ENCODE measurements around the gene MED13L. TPM values are rescaled to one million over a fixed set of nuclear protein-coding genes. Genes with fewer than 3 reads are reported as not detected.

MED13L gene
- total and polyA plus RNA-seq, 2 of the 4 experiments (the other 2 are of a cell fraction) = 17.9 to 49.1 TPM

DNA sequence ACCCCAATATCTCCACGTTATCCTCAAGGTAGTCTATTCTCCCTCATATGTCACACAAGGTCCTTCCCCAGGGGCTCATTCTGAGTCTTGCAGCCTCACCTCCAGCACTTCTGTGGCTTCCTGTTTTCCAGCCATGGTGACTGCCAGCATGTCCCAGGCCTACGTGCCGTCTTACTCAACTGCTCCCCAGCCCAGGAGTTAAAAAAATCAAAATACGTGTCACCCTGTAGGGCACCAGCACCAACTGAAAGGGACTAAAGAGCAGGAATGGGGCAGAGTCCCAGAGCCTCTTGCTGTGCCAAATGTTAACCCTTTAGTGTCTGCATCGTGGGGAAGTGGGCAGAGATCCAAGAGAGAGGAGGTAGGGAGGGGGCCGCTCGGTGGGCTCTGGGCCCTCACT is 37.0 kb upstream of the MED13L start:
- H3K14ac ChIP-seq (replicated peaks; ENCODE audit: low read depth, low read length) = no peak overlapping the region
- ChIA-PET POLR2A (ENCODE audit: unreplicated experiment) (no interaction called here), CTCF (no interaction called here)
- no peak overlapping the region for H2BK20ac ChIP-seq (ENCODE audit: low read depth, low read length)
- H4K91ac ChIP-seq (ENCODE audit: insufficient read depth, low read depth, low read length) = no peak overlapping the region
- TF ChIP-seq MAFK (IDR thresholded peaks at IDR 0.05; ENCODE audit: low read depth, low read length) = no peak
- TF ChIP-seq RFX5 (IDR thresholded peaks at IDR 0.05; ENCODE audit: low read depth, low read length) = no peak
- no peak for TF ChIP-seq FOS (IDR thresholded peaks at IDR 0.05; ENCODE audit: low read depth, low read length)
- TF ChIP-seq POLR2A (IDR thresholded peaks at IDR 0.05; ENCODE audit: low read depth, low read length) = no peak
- no peak for TF ChIP-seq RAD21 (IDR thresholded peaks at IDR 0.05; ENCODE audit: low read length)
- TF ChIP-seq, protein P1, sequence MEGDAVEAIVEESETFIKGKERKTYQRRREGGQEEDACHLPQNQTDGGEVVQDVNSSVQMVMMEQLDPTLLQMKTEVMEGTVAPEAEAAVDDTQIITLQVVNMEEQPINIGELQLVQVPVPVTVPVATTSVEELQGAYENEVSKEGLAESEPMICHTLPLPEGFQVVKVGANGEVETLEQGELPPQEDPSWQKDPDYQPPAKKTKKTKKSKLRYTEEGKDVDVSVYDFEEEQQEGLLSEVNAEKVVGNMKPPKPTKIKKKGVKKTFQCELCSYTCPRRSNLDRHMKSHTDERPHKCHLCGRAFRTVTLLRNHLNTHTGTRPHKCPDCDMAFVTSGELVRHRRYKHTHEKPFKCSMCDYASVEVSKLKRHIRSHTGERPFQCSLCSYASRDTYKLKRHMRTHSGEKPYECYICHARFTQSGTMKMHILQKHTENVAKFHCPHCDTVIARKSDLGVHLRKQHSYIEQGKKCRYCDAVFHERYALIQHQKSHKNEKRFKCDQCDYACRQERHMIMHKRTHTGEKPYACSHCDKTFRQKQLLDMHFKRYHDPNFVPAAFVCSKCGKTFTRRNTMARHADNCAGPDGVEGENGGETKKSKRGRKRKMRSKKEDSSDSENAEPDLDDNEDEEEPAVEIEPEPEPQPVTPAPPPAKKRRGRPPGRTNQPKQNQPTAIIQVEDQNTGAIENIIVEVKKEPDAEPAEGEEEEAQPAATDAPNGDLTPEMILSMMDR (conservative IDR thresholded peaks at IDR 0.05; ENCODE audit: low read depth, low read length) = no peak
- TF ChIP-seq, protein P2, sequence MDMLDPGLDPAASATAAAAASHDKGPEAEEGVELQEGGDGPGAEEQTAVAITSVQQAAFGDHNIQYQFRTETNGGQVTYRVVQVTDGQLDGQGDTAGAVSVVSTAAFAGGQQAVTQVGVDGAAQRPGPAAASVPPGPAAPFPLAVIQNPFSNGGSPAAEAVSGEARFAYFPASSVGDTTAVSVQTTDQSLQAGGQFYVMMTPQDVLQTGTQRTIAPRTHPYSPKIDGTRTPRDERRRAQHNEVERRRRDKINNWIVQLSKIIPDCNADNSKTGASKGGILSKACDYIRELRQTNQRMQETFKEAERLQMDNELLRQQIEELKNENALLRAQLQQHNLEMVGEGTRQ (IDR thresholded peaks at IDR 0.05; ENCODE audit: low read depth, low read length) = no peak
- no peak for TF ChIP-seq CHD1 (IDR thresholded peaks at IDR 0.05; ENCODE audit: low read depth, low read length)
- TF ChIP-seq NFE2L2 (IDR thresholded peaks at IDR 0.05; ENCODE audit: low read depth, low read length) = no peak
- TF ChIP-seq SMC3 (IDR thresholded peaks at IDR 0.05; ENCODE audit: low read depth, low read length) = no peak
- TF ChIP-seq MXI1 (IDR thresholded peaks at IDR 0.05; ENCODE audit: borderline replicate concordance, low read depth, low read length) = no peak
- TF ChIP-seq RCOR1 (IDR thresholded peaks at IDR 0.05; ENCODE audit: insufficient replicate concordance, low read length) = no peak
- TF ChIP-seq MAZ (IDR thresholded peaks at IDR 0.05; ENCODE audit: borderline replicate concordance, low read depth, low read length) = no peak
- no peaks in the 10 kb centered on the region for H3K27me3 ChIP-seq (ENCODE audit: control insufficient read depth, insufficient read depth, low read length)
- no peak overlapping the region for H2AK5ac ChIP-seq (ENCODE audit: low read depth, low read length)
- no peak overlapping the region for H2BK5ac ChIP-seq (ENCODE audit: low read depth, low read length, poor library complexity, severe bottlenecking)
- H3K4me2 ChIP-seq (ENCODE audit: low read depth, low read length) = no peak overlapping the region
- no peak overlapping the region for H4K5ac ChIP-seq (ENCODE audit: low read depth, low read length)
- no peak overlapping the region for H3K4ac ChIP-seq (ENCODE audit: low read depth, low read length)
- no peak overlapping the region for H2AFZ ChIP-seq (replicated peaks; ENCODE audit: low read length, poor library complexity)
- peaks cover 0 to 3% of the 10 kb centered on the region in 2 experiments; a peak in 1 of 4 replicates for H3K79me1 ChIP-seq (ENCODE audit: low read depth in 1 of 2, low read length in 2 of 2)
- no peak overlapping the region for H3K4me3 ChIP-seq (ENCODE audit: insufficient read depth, low read depth, low read length)
- peaks cover 12% of the 10 kb centered on the region for H3K4me1 ChIP-seq (ENCODE audit: control insufficient read depth, insufficient read depth, low read length)
- dilution Hi-C loops (cut with HindIII; ENCODE audit: low sequenced_read_pairs, unreplicated experiment) (no loop called here), in situ Hi-C loops (cut with MboI; ENCODE audit: low sequenced_read_pairs) (no loop called here), intact Hi-C loops (cut with micrococcal nuclease) (no loop called here)
- H3K56ac ChIP-seq (ENCODE audit: extremely low read depth, insufficient read depth, low read length) = no peak overlapping the region
- H3K9me1 ChIP-seq (ENCODE audit: insufficient read depth, low read length) = peaks cover 16% of the 10 kb centered on the region
- DNase-seq (no peak), ATAC-seq (ENCODE audit: low read depth) (no peak)
- WGBS, 2 experiments (ENCODE audit: extremely low coverage in 2 of 2, insufficient read length in 1 of 2) = 67% methylated on average over 1 of the region's 7 CpGs; no CpG with 5 or more reads in 1 of the 2 experiments
- H3K18ac ChIP-seq (ENCODE audit: low read depth, low read length) = no peak overlapping the region
- no peak overlapping the region for H3K27ac ChIP-seq (ENCODE audit: insufficient read depth, low read length)
- no peak overlapping the region for H3K23ac ChIP-seq (ENCODE audit: low read depth, low read length)
- no peak overlapping the region for H4K8ac ChIP-seq (ENCODE audit: low read depth in 2 of 2, low read length in 2 of 2)
- H2BK15ac ChIP-seq (ENCODE audit: low read depth, low read length) = no peak overlapping the region
- no peaks in the 10 kb centered on the region for H4K20me1 ChIP-seq (ENCODE audit: insufficient read depth, low read length)
- H3K9me3 ChIP-seq (ENCODE audit: control insufficient read depth, insufficient read depth, low read length) = no peaks in the 10 kb centered on the region
- no TSS peak for BruUV-seq (replicated peaks)
- H3K9ac ChIP-seq (ENCODE audit: low read depth, low read length) = no peak overlapping the region
- H3K36me3 ChIP-seq (ENCODE audit: control insufficient read depth, insufficient read depth, low read length) = no peaks in the 10 kb centered on the region
- H2BK120ac ChIP-seq (ENCODE audit: low read depth, low read length) = no peak overlapping the region
- H2AK9ac ChIP-seq (replicated peaks; ENCODE audit: low read depth, low read length, poor library complexity) = no peak overlapping the region
